Spleen (tissue), 11 donors: ENCODE measurements around the gene TAF7. TPM values are rescaled to one million over a fixed set of nuclear protein-coding genes. Genes with fewer than 3 reads are reported as not detected.

Experiments used
- DNase-seq: peaks from one replicate; pipeline ENCODE4 v3.0.0-alpha.2; 2020
- H3K27ac ChIP-seq, 8 donors: fragments of 200-600 bp; sonication (generic) in 7 of 8; 1 replicate in 4 of 8; 2 replicates in 4 of 8; pipeline versions ENCODE4 v1.5.0 to v1.8.0; 2016 to 2021; ENCODE audit warnings: inconsistent platforms in 4 of 8, mild to moderate bottlenecking in 4 of 8, moderate library complexity in 1 of 8
- H3K27me3 ChIP-seq, 7 donors: fragments of 200-600 bp; sonication (generic) in 6 of 7; replicated peaks in 1 of 7; 1 replicate in 4 of 7; 2 replicates in 3 of 7; pipeline versions ENCODE4 v1.5.0 to v1.8.0; 2016 to 2021; ENCODE audit warnings: inconsistent platforms in 3 of 7, mild to moderate bottlenecking in 1 of 7
- H3K36me3 ChIP-seq, 6 donors: fragments of 200-600 bp; sonication (generic) in 5 of 6; 1 replicate in 4 of 6; 2 replicates in 2 of 6; pipeline versions ENCODE4 v1.5.0 to v1.8.0; 2016 to 2021; ENCODE audit warnings: inconsistent platforms in 2 of 6
- H3K4me1 ChIP-seq, 6 donors: fragments of 200-600 bp; sonication (generic) in 5 of 6; 1 replicate in 3 of 6; 2 replicates in 3 of 6; pipeline versions ENCODE4 v1.5.0 to v1.8.0; 2016 to 2021; ENCODE audit warnings: inconsistent platforms in 3 of 6
- H3K4me3 ChIP-seq, 8 donors: fragments of 200-600 bp; sonication (generic) in 7 of 8; 1 replicate in 4 of 8; 2 replicates in 4 of 8; pipeline versions ENCODE4 v1.5.0 to v1.8.0; 2016 to 2021; ENCODE audit warnings: inconsistent platforms in 4 of 8, mild to moderate bottlenecking in 4 of 8, moderate library complexity in 2 of 8
- H3K9me3 ChIP-seq, 8 donors: fragments of 200-600 bp; sonication (generic) in 7 of 8; 1 replicate in 4 of 8; 2 replicates in 4 of 8; pipeline versions ENCODE4 v1.5.0 to v1.8.0; 2016 to 2021; ENCODE audit warnings: inconsistent platforms in 4 of 8
- CTCF ChIP-seq, 11 experiments: fragments of 200-600 bp in 7 of 11; fragments of 450-650 bp in 4 of 11; sonication (generic) in 4 of 11; IDR thresholded peaks in 8 of 11; conservative IDR thresholded peaks in 3 of 11; 1 replicate in 7 of 11; 2 replicates in 4 of 11; pipeline versions ENCODE4 v1.4.0 to v1.8.0; 2016 to 2021; ENCODE audit warnings: antibody characterized with exemption in 11 of 11, inconsistent platforms in 4 of 11, mild to moderate bottlenecking in 1 of 11
- POLR2A ChIP-seq, 3 donors: fragments of 450-650 bp; IDR thresholded peaks; one replicate each; pipeline ENCODE4 v1.5.1; 2017; ENCODE audit warnings: antibody characterized with exemption in 3 of 3, mild to moderate bottlenecking in 1 of 3
- POLR2AphosphoS5 ChIP-seq, 3 donors: sonication (generic); formaldehyde crosslinking; IDR thresholded peaks; one replicate each; pipeline ENCODE4 v1.5.1; 2017; ENCODE audit warnings: antibody characterized with exemption in 3 of 3
- WGBS, 5 donors: extraction: QIAGEN DNeasy Blood & Tissue Kit in 3 of 5; methylation state at CpG; one replicate each; pipeline versions ENCODE4 v1.1.5 to v1.1.7; 2013 to 2018; 5-methylcytosine and 5-hydroxymethylcytosine counted together
- intact Hi-C: fragments of 100-400 bp; cut with DNase I; formaldehyde crosslinking; loops from one replicate; pipeline ENCODE4 v1.15.0; 2023; ENCODE audit warnings: low total_unique reads
- polyA plus RNA-seq, 3 donors: library from polyadenylated mRNA; stranded (reverse); fragments of 200-250 nt; gene quantifications; one replicate each; pipeline ENCODE4 v1.2.1, GENCODE V29; 2013
- total RNA-seq, 7 donors: library from RNA; depleted of rRNA in 3 of 7; stranded (reverse); fragments of >200 nt in 3 of 7; fragmentation: NEBNext Ultra II Directional in 4 of 7; extraction: Animal tissue kit (Norgen Biotek cat#: 25700) in 4 of 7; gene quantifications; one replicate each; pipeline versions ENCODE4 v1.1.0 to v1.2.1, GENCODE V29; 2016 to 2021
- donor health status: healthy with polysubstance abuse.
- donor health status: DM: no; HTN: no; CAD: no; lungs with moderate emphysema.
- donor health status: DM: no; HTN: no; CAD: no.
- donor health status: Bipolar disorder and iron deficiency.
- donor health status: healthy.
- donor health status: DM: no; HTN: no; CAD: no.
- donor health status: DM: yes; HTN: yes; CAD: no.

TAF7 gene
- total and polyA plus RNA-seq, 10 donors, result 67.6 to 112 (median 78.9) TPM

GRCh38 chr5:141272906-141273305, 47.7 kb downstream of the TAF7 start:
- no peak for DNase-seq
- Histone ChIP-seq H3K9me3 (peaks cover 46 to 100% (median 98%) of the 10 kb centered on the region in 8 donors), H3K27ac (no peak overlapping the region), H3K4me1 (no peaks in the 10 kb centered on the region), H3K27me3 (no peaks in the 10 kb centered on the region), H3K4me3 (no peak overlapping the region), H3K36me3 (peaks cover 0 to 12% (median 0%) of the 10 kb centered on the region in 6 donors)
- intact Hi-C loops, result no loop called here
- WGBS, 5 donors, result 55 to 79% (median 65%) methylated on average over 3 of the region's 3 CpGs
- TF ChIP-seq CTCF (IDR thresholded peaks at IDR 0.05 in 8 of 11, conservative IDR thresholded peaks at IDR 0.05 in 3 of 11) (no peak), POLR2A (IDR thresholded peaks at IDR 0.05) (no peak), POLR2AphosphoS5 (IDR thresholded peaks at IDR 0.05) (no peak)

GRCh38 chr5:141269195-141269594, 51.4 kb downstream of the TAF7 start:
- WGBS, 5 donors, result 92 to 100% (median 96%) methylated on average over 4 of the region's 4 CpGs
- intact Hi-C loops, result no loop called here
- no peak for TF ChIP-seq POLR2AphosphoS5 (IDR thresholded peaks at IDR 0.05)
- TF ChIP-seq CTCF (IDR thresholded peaks at IDR 0.05 in 8 of 11, conservative IDR thresholded peaks at IDR 0.05 in 3 of 11), result no peak
- no peak for TF ChIP-seq POLR2A (IDR thresholded peaks at IDR 0.05)
- no peaks in the 10 kb centered on the region for H3K27me3 ChIP-seq
- no peak overlapping the region for H3K27ac ChIP-seq
- H3K36me3 ChIP-seq, result peaks cover 0 to 33% (median 0%) of the 10 kb centered on the region in 6 donors
- no peak overlapping the region for H3K4me3 ChIP-seq
- H3K4me1 ChIP-seq, result no peaks in the 10 kb centered on the region
- DNase-seq, result no peak
- peaks cover 54 to 100% (median 100%) of the 10 kb centered on the region in 8 donors for H3K9me3 ChIP-seq

Other genes starting within 250 kb of the TAF7 start
Only the 30 nearest of the 38 such genes appear.
- 1 to 10 TPM in 4 of 7 donors, under 1 TPM in 3; 0.51 to 1.6 (median 1.3) TPM for gene PCDHB7, start 148.1 kb downstream of the TAF7 start, total RNA-seq
- under 1 TPM in 2 of 3 donors, not detected in 1; 0.08 to 0.16 TPM for gene PCDHB7, start 148.1 kb downstream of the TAF7 start, polyA plus RNA-seq
- gene PCDHB8, start 143.0 kb downstream of the TAF7 start, total RNA-seq, result 1 to 10 TPM in 3 of 7 donors, under 1 TPM in 3, not detected in 1; 0.51 to 1.8 (median 1.0) TPM
- gene PCDHB8, start 143.0 kb downstream of the TAF7 start, polyA plus RNA-seq, result under 1 TPM in 2 of 3 donors, not detected in 1; 0.03 to 0.10 TPM
- 1 to 10 TPM in 6 of 7 donors, under 1 TPM in 1; 0.54 to 2.1 (median 1.9) TPM for gene PCDHB16, start 138.4 kb downstream of the TAF7 start, total RNA-seq
- under 1 TPM; 0.04 to 0.19 (median 0.14) TPM for gene PCDHB16, start 138.4 kb downstream of the TAF7 start, polyA plus RNA-seq
- 1 to 10 TPM in 5 of 7 donors, under 1 TPM in 2; 0.40 to 4.9 (median 1.5) TPM for gene PCDHB9, start 133.6 kb downstream of the TAF7 start, total RNA-seq
- gene PCDHB9, start 133.6 kb downstream of the TAF7 start, polyA plus RNA-seq, result under 1 TPM; 0.06 to 0.19 (median 0.09) TPM
- 1 to 10 TPM in 4 of 7 donors, under 1 TPM in 3; 0.74 to 2.7 (median 1.4) TPM for gene PCDHB10, start 128.4 kb downstream of the TAF7 start, total RNA-seq
- under 1 TPM; 0.09 to 0.26 (median 0.15) TPM for gene PCDHB10, start 128.4 kb downstream of the TAF7 start, polyA plus RNA-seq
- gene PCDHB11, start 121.2 kb downstream of the TAF7 start, total RNA-seq, result 1 to 10 TPM in 5 of 7 donors, under 1 TPM in 2; 0.68 to 3.4 (median 1.2) TPM
- under 1 TPM; 0.07 to 0.19 (median 0.14) TPM for gene PCDHB11, start 121.2 kb downstream of the TAF7 start, polyA plus RNA-seq
- gene PCDHB12, start 112.1 kb downstream of the TAF7 start, total RNA-seq, result 1 to 10 TPM; 1.1 to 2.4 (median 1.8) TPM
- gene PCDHB12, start 112.1 kb downstream of the TAF7 start, polyA plus RNA-seq, result under 1 TPM; 0.11 to 0.16 (median 0.11) TPM
- gene PCDHB13, start 106.9 kb downstream of the TAF7 start, total RNA-seq, result 1 to 10 TPM; 1.4 to 6.8 (median 4.0) TPM
- under 1 TPM; 0.09 to 0.38 (median 0.12) TPM for gene PCDHB13, start 106.9 kb downstream of the TAF7 start, polyA plus RNA-seq
- 1 to 10 TPM; 1.6 to 5.9 (median 2.8) TPM for gene PCDHB14, start 97.4 kb downstream of the TAF7 start, total RNA-seq
- under 1 TPM; 0.27 to 0.93 (median 0.30) TPM for gene PCDHB14, start 97.4 kb downstream of the TAF7 start, polyA plus RNA-seq
- gene PCDHB15, start 75.4 kb downstream of the TAF7 start, total RNA-seq, result 1 to 10 TPM; 1.7 to 5.6 (median 3.8) TPM
- 1 to 10 TPM in 1 of 3 donors, under 1 TPM in 2; 0.42 to 1.1 (median 0.72) TPM for gene PCDHB15, start 75.4 kb downstream of the TAF7 start, polyA plus RNA-seq
- 1 to 10 TPM in 6 of 7 donors, under 1 TPM in 1; 0.57 to 3.0 (median 2.2) TPM for gene SLC25A2, start 16.7 kb downstream of the TAF7 start, total RNA-seq
- gene SLC25A2, start 16.7 kb downstream of the TAF7 start, polyA plus RNA-seq, result under 1 TPM; 0.05 to 0.22 (median 0.07) TPM
- under 1 TPM in 6 of 7 donors, not detected in 1; 0.17 to 0.52 (median 0.36) TPM for gene PCDHGA1, start 9.7 kb upstream of the TAF7 start, total RNA-seq
- under 1 TPM; 0.04 to 0.06 (median 0.06) TPM for gene PCDHGA1, start 9.7 kb upstream of the TAF7 start, polyA plus RNA-seq
- 1 to 10 TPM in 6 of 7 donors, under 1 TPM in 1; 0.84 to 3.9 (median 1.8) TPM for gene PCDHGA2, start 18.0 kb upstream of the TAF7 start, total RNA-seq
- gene PCDHGA2, start 18.0 kb upstream of the TAF7 start, polyA plus RNA-seq, result under 1 TPM; 0.04 to 0.19 (median 0.06) TPM
- gene PCDHGA3, start 23.0 kb upstream of the TAF7 start, total RNA-seq, result 1 to 10 TPM in 5 of 7 donors, under 1 TPM in 2; 0.60 to 4.4 (median 2.1) TPM
- under 1 TPM in 1 of 3 donors, not detected in 2; 0.22 TPM for gene PCDHGA3, start 23.0 kb upstream of the TAF7 start, polyA plus RNA-seq
- 1 to 10 TPM in 6 of 7 donors, under 1 TPM in 1; 0.87 to 3.7 (median 1.6) TPM for gene PCDHGB1, start 29.3 kb upstream of the TAF7 start, total RNA-seq
- gene PCDHGB1, start 29.3 kb upstream of the TAF7 start, polyA plus RNA-seq, result under 1 TPM in 2 of 3 donors, not detected in 1; 0.04 to 0.10 TPM
- 1 to 10 TPM; 1.4 to 4.5 (median 2.7) TPM for gene PCDHGA4, start 34.2 kb upstream of the TAF7 start, total RNA-seq
- under 1 TPM; 0.04 to 0.16 (median 0.05) TPM for gene PCDHGA4, start 34.2 kb upstream of the TAF7 start, polyA plus RNA-seq
- gene PCDHGB2, start 39.2 kb upstream of the TAF7 start, total RNA-seq, result 1 to 10 TPM; 1.7 to 4.5 (median 3.5) TPM
- under 1 TPM in 2 of 3 donors, not detected in 1; 0.09 to 0.22 TPM for gene PCDHGB2, start 39.2 kb upstream of the TAF7 start, polyA plus RNA-seq
- gene PCDHGA5, start 43.4 kb upstream of the TAF7 start, total RNA-seq, result 1 to 10 TPM; 1.4 to 3.1 (median 2.3) TPM
- under 1 TPM in 2 of 3 donors, not detected in 1; 0.04 to 0.22 TPM for gene PCDHGA5, start 43.4 kb upstream of the TAF7 start, polyA plus RNA-seq
- gene PCDHGB3, start 49.5 kb upstream of the TAF7 start, total RNA-seq, result 1 to 10 TPM; 1.3 to 5.0 (median 3.9) TPM
- gene PCDHGB3, start 49.5 kb upstream of the TAF7 start, polyA plus RNA-seq, result under 1 TPM; 0.06 to 0.38 (median 0.09) TPM
- 1 to 10 TPM; 2.2 to 5.0 (median 4.2) TPM for gene PCDHGA6, start 53.1 kb upstream of the TAF7 start, total RNA-seq
- gene PCDHGA6, start 53.1 kb upstream of the TAF7 start, polyA plus RNA-seq, result under 1 TPM; 0.35 to 0.58 (median 0.54) TPM
- 1 to 10 TPM; 1.2 to 5.4 (median 2.0) TPM for gene PCDHGA7, start 62.0 kb upstream of the TAF7 start, total RNA-seq
- under 1 TPM; 0.18 to 0.29 (median 0.22) TPM for gene PCDHGA7, start 62.0 kb upstream of the TAF7 start, polyA plus RNA-seq
- gene PCDHGB4, start 66.9 kb upstream of the TAF7 start, total RNA-seq, result 1 to 10 TPM; 1.6 to 3.9 (median 3.0) TPM
- under 1 TPM; 0.02 to 0.29 (median 0.14) TPM for gene PCDHGB4, start 66.9 kb upstream of the TAF7 start, polyA plus RNA-seq
- gene PCDHGA8, start 71.8 kb upstream of the TAF7 start, total RNA-seq, result 1 to 10 TPM in 6 of 7 donors, under 1 TPM in 1; 0.70 to 3.9 (median 2.1) TPM
- under 1 TPM in 2 of 3 donors, not detected in 1; 0.04 to 0.13 TPM for gene PCDHGA8, start 71.8 kb upstream of the TAF7 start, polyA plus RNA-seq
- gene PCDHGB5, start 77.2 kb upstream of the TAF7 start, total RNA-seq, result 1 to 10 TPM; 3.9 to 8.0 (median 5.6) TPM
- gene PCDHGB5, start 77.2 kb upstream of the TAF7 start, polyA plus RNA-seq, result under 1 TPM; 0.07 to 0.32 (median 0.17) TPM
- gene PCDHGA9, start 82.0 kb upstream of the TAF7 start, total RNA-seq, result 1 to 10 TPM; 2.6 to 9.6 (median 4.7) TPM
- gene PCDHGA9, start 82.0 kb upstream of the TAF7 start, polyA plus RNA-seq, result under 1 TPM in 2 of 3 donors, not detected in 1; 0.11 to 0.29 TPM
- gene PCDHGB6, start 87.2 kb upstream of the TAF7 start, total RNA-seq, result 1 to 10 TPM; 3.1 to 6.8 (median 5.2) TPM
- under 1 TPM; 0.13 to 0.42 (median 0.20) TPM for gene PCDHGB6, start 87.2 kb upstream of the TAF7 start, polyA plus RNA-seq
- 1 to 10 TPM; 2.5 to 6.9 (median 4.6) TPM for gene PCDHGA10, start 92.2 kb upstream of the TAF7 start, total RNA-seq
- gene PCDHGA10, start 92.2 kb upstream of the TAF7 start, polyA plus RNA-seq, result under 1 TPM; 0.15 to 0.35 (median 0.17) TPM
- 10 to 100 TPM in 2 of 7 donors, 1 to 10 TPM in 5; 5.7 to 11.9 (median 8.1) TPM for gene PCDHGB7, start 96.9 kb upstream of the TAF7 start, total RNA-seq
- gene PCDHGB7, start 96.9 kb upstream of the TAF7 start, polyA plus RNA-seq, result under 1 TPM; 0.14 to 0.42 (median 0.15) TPM
- 1 to 10 TPM; 1.8 to 5.7 (median 3.2) TPM for gene PCDHGA11, start 100.3 kb upstream of the TAF7 start, total RNA-seq
- under 1 TPM; 0.13 to 0.26 (median 0.18) TPM for gene PCDHGA11, start 100.3 kb upstream of the TAF7 start, polyA plus RNA-seq
- 1 to 10 TPM; 3.3 to 6.3 (median 5.4) TPM for gene PCDHGA12, start 109.7 kb upstream of the TAF7 start, total RNA-seq
- under 1 TPM; 0.02 to 0.54 (median 0.12) TPM for gene PCDHGA12, start 109.7 kb upstream of the TAF7 start, polyA plus RNA-seq